Measurements from ENCODE around the gene BCL2L1. TPM values are rescaled to one million over a fixed set of nuclear protein-coding genes. Genes with fewer than 3 reads are reported as not detected.

The BCL2L1 gene
- total and polyA plus RNA-seq, 4 experiments from 2014 or later, result 20.3 to 26.1 (median 21.8) TPM

DNA sequence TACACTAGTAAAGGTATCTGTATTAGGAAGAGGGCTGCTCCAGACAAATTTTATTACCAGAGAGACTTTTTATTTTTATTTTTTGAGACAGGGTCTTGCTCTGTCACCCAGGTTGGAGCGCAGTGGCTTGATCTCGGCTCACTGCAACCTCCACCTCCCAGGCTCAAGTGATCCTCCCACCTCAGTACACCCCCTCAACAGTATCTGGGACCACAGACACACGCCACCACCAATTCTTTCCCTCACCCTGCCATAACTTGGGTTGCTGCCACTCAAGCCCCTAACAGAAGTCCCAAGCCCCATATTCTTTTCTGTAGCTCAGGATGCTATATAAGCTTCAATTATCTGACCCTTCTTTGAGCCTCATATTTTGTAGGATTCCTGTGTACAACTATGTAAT, 6.9 kb downstream of the BCL2L1 start:
- no peaks in the 10 kb centered on the region for H3K9me3 Mint-ChIP-seq
- ChIA-PET CTCF (ENCODE audit: partially characterized antibody) (interaction anchor here (1.3 to 13.8 kb wide), 2 partner anchors 9 to 55 kb away, joined by 3 to 581 read pairs; no protein-coding TSS in a partner anchor), POLR2A (ENCODE audit: partially characterized antibody) (interaction anchor here (1.4 to 3.0 kb wide), 3 partner anchors 28 to 51 kb away, joined by 7 to 9 read pairs (median 8); no protein-coding TSS in a partner anchor)
- no peak overlapping the region for H3K27ac ChIP-seq (ENCODE audit: low read depth, low read length)
- no peaks in the 10 kb centered on the region for H3K27me3 ChIP-seq (ENCODE audit: insufficient read depth, low read length)
- DNase-seq, result no peak
- no peak overlapping the region for H3K4me3 ChIP-seq (ENCODE audit: low read length in 2 of 2)
- peaks cover 97% of the 10 kb centered on the region for H3K4me1 ChIP-seq (ENCODE audit: insufficient read depth, low read length)
- H3K27ac Mint-ChIP-seq, result peak overlapping the region; percentile 74 to 92 (median 86)
- H3K4me3 Mint-ChIP-seq, result peak overlapping the region in 7 of 8 donors; percentile 14 to 93 (median 49)
- H3K27me3 Mint-ChIP-seq, result no peaks in the 10 kb centered on the region
- H3K9me3 ChIP-seq (ENCODE audit: control insufficient read depth in 1 of 2, low read length in 2 of 2), result no peaks in the 10 kb centered on the region
- H3K36me3 Mint-ChIP-seq, result peaks cover 47 to 60% of the 10 kb centered on the region in 2 donors
- intact Hi-C loops (cut with micrococcal nuclease), result no loop called here
- H3K4me1 Mint-ChIP-seq, result peaks cover 77 to 100% (median 90%) of the 10 kb centered on the region in 4 donors
- H3K36me3 ChIP-seq (ENCODE audit: insufficient read depth, low read length), result peaks cover 16% of the 10 kb centered on the region

DNA sequence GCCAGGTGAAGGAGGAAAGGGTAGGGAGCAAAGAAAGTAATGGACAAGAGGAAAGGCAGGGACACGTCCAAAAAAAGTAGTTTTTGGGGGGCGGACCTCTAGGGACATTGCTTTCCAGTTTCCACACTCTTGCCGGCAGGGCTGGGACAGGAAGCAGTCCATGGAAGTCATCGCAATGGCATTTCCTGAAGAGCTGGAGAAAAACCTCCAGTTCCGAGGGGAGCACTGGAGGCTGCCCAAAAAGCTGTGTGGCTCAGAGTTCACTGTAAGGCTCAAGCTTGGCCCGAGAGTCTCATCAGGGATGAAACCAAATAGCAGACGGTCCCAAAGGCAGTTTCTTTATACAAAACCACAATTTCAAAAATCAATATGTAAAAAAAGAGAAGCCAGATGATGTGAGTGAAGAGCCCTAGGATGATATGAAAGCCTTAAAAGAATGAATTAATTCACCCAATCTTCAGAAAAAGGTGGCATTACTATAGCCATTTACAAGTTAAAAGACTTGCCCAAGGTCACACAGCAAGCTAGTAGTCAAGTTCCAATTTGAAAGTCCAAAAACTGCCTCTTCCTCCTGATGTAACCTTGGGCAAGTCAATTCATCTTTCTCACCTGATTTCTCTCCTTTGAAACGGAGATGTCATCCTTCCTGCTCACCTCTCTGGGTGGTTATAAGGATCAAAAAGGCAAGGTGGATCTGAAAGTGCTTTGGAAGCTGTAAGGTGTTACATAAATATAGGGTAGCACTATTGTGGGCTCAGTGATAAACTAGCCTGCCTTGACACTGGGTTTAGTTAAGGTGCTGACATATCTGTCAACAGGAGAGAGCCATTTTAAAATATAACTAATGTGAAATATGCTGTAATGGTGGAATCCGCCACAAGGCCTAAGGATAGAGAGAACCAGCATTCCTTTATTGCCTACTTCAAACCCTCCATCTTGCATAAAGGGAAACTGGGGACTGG, 9.1 kb downstream of the BCL2L1 start:
- ChIA-PET POLR2A (ENCODE audit: partially characterized antibody) (interaction anchor here (0.5 to 1.7 kb wide), 3 partner anchors 10 to 62 kb away, joined by 3 to 6 read pairs (median 3); no protein-coding TSS in a partner anchor), CTCF (ENCODE audit: partially characterized antibody) (interaction anchor here (5.1 to 13.8 kb wide), 2 partner anchors 10 to 52 kb away, joined by 31 to 581 read pairs; partner anchors contain the start of gene BCL2L1)
- Histone ChIP-seq H3K4me1 (ENCODE audit: insufficient read depth, low read length) (peaks cover 93% of the 10 kb centered on the region), H3K36me3 (ENCODE audit: insufficient read depth, low read length) (peaks cover 27% of the 10 kb centered on the region), H3K27me3 (ENCODE audit: insufficient read depth, low read length) (no peaks in the 10 kb centered on the region), H3K27ac (ENCODE audit: low read depth, low read length) (no peak overlapping the region), H3K4me3 (ENCODE audit: low read length in 2 of 2) (no peak overlapping the region), H3K9me3 (ENCODE audit: control insufficient read depth in 1 of 2, low read length in 2 of 2) (no peaks in the 10 kb centered on the region)
- Mint-ChIP-seq H3K36me3 (peaks cover 55 to 68% of the 10 kb centered on the region in 2 donors), H3K4me1 (peaks cover 69 to 98% (median 86%) of the 10 kb centered on the region in 4 donors), H3K4me3 (peak overlapping the region in 4 of 8 donors; percentile 8 to 52 (median 49)), H3K27me3 (no peaks in the 10 kb centered on the region), H3K27ac (peak overlapping the region; percentile 63 to 91 (median 80)), H3K9me3 (no peaks in the 10 kb centered on the region)
- intact Hi-C loops (cut with micrococcal nuclease), result no loop called here
- DNase-seq, result no peak

GRCh38 chr20:31712564-31713311, 9.9 kb downstream of the BCL2L1 start:
- Mint-ChIP-seq H3K27ac (peak overlapping the region; percentile 63 to 91 (median 80)), H3K4me1 (peaks cover 70 to 98% (median 87%) of the 10 kb centered on the region in 4 donors), H3K27me3 (no peaks in the 10 kb centered on the region), H3K4me3 (peak overlapping the region in 4 of 8 donors; percentile 27 to 52 (median 49)), H3K9me3 (no peaks in the 10 kb centered on the region), H3K36me3 (peaks cover 56 to 69% of the 10 kb centered on the region in 2 donors)
- ChIA-PET CTCF (ENCODE audit: partially characterized antibody) (interaction anchor here (5.1 to 13.8 kb wide), 2 partner anchors 10 to 52 kb away, joined by 31 to 581 read pairs; partner anchors contain the start of gene BCL2L1), POLR2A (ENCODE audit: partially characterized antibody) (interaction anchor here (0.5 to 2.1 kb wide), 3 partner anchors 11 to 61 kb away, joined by 3 to 8 read pairs (median 6); no protein-coding TSS in a partner anchor)
- Histone ChIP-seq H3K27ac (ENCODE audit: low read depth, low read length) (no peak overlapping the region), H3K4me1 (ENCODE audit: insufficient read depth, low read length) (peaks cover 93% of the 10 kb centered on the region), H3K9me3 (ENCODE audit: control insufficient read depth in 1 of 2, low read length in 2 of 2) (no peaks in the 10 kb centered on the region), H3K4me3 (ENCODE audit: low read length in 2 of 2) (no peak overlapping the region), H3K36me3 (ENCODE audit: insufficient read depth, low read length) (peaks cover 31% of the 10 kb centered on the region), H3K27me3 (ENCODE audit: insufficient read depth, low read length) (no peaks in the 10 kb centered on the region)
- intact Hi-C loops (cut with micrococcal nuclease), result no loop called here
- DNase-seq, result no peak

DNA sequence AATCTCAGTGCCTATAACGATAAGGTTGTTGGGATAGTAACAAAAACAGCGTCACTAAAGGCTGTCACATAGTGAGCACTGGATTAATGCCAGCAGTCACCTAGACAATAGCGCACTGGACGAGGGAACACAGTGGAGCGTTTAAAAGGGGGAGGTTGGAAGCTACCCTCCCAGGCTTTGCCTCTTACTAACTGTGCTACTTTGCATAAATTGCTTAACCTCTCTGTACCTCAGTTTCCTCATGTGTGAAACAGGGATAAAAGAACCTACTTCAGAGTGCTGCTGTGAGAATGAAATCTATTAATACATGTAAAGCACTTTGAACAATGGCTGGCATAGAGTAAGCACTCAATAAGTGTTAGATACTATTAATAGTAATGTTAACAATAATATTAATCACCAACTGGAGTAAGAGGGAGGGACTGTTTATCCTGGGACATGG, 10.5 kb downstream of the BCL2L1 start:
- Histone ChIP-seq H3K4me1 (ENCODE audit: insufficient read depth, low read length) (peaks cover 89% of the 10 kb centered on the region), H3K9me3 (ENCODE audit: control insufficient read depth in 1 of 2, low read length in 2 of 2) (no peaks in the 10 kb centered on the region), H3K27me3 (ENCODE audit: insufficient read depth, low read length) (no peaks in the 10 kb centered on the region), H3K4me3 (ENCODE audit: low read length in 2 of 2) (no peak overlapping the region), H3K36me3 (ENCODE audit: insufficient read depth, low read length) (peaks cover 34% of the 10 kb centered on the region), H3K27ac (ENCODE audit: low read depth, low read length) (no peak overlapping the region)
- DNase-seq, result no peak
- Mint-ChIP-seq H3K27ac (peak overlapping the region in 6 of 7 donors; percentile 25 to 91 (median 66)), H3K9me3 (no peaks in the 10 kb centered on the region), H3K4me1 (peaks cover 64 to 95% (median 83%) of the 10 kb centered on the region in 4 donors), H3K36me3 (peaks cover 52 to 68% of the 10 kb centered on the region in 2 donors), H3K27me3 (no peaks in the 10 kb centered on the region), H3K4me3 (peak overlapping the region in 2 of 8 donors; percentile 29 to 40)
- ChIA-PET POLR2A (ENCODE audit: partially characterized antibody) (interaction anchor here (1.8 to 2.7 kb wide), 3 partner anchors 8 to 37 kb away, joined by 8 to 12 read pairs (median 11); partner anchors contain the start of gene BCL2L1), CTCF (ENCODE audit: partially characterized antibody) (interaction anchor here (5.1 to 13.8 kb wide), 3 partner anchors 11 to 51 kb away, joined by 31 to 581 read pairs (median 33); partner anchors contain the start of gene BCL2L1)
- intact Hi-C loops (cut with micrococcal nuclease), result no loop called here

GRCh38 chr20:31711179-31712111, 11.2 kb downstream of the BCL2L1 start:
- Histone ChIP-seq H3K9me3 (ENCODE audit: control insufficient read depth in 1 of 2, low read length in 2 of 2) (no peaks in the 10 kb centered on the region), H3K27me3 (ENCODE audit: insufficient read depth, low read length) (no peaks in the 10 kb centered on the region), H3K4me1 (ENCODE audit: insufficient read depth, low read length) (peaks cover 89% of the 10 kb centered on the region), H3K27ac (ENCODE audit: low read depth, low read length) (no peak overlapping the region), H3K36me3 (ENCODE audit: insufficient read depth, low read length) (peaks cover 37% of the 10 kb centered on the region), H3K4me3 (ENCODE audit: low read length in 2 of 2) (no peak overlapping the region)
- POLR2A ChIA-PET (ENCODE audit: partially characterized antibody), result interaction anchor here (1.1 to 2.7 kb wide), 4 partner anchors 9 to 36 kb away, joined by 6 to 12 read pairs (median 10); partner anchors contain the start of gene BCL2L1
- CTCF ChIA-PET (ENCODE audit: partially characterized antibody), result interaction anchor here (5.1 to 7.5 kb wide), 2 partner anchors 12 to 50 kb away, joined by 31 to 33 read pairs; partner anchors contain the start of gene BCL2L1
- no peaks in the 10 kb centered on the region for H3K27me3 Mint-ChIP-seq
- intact Hi-C loops (cut with micrococcal nuclease), result no loop called here
- peak overlapping the region in 3 of 8 donors; percentile 29 to 40 (median 35) for H3K4me3 Mint-ChIP-seq
- peaks cover 60 to 95% (median 81%) of the 10 kb centered on the region in 4 donors for H3K4me1 Mint-ChIP-seq
- peaks cover 56 to 69% of the 10 kb centered on the region in 2 donors for H3K36me3 Mint-ChIP-seq
- peak overlapping the region; percentile 54 to 91 (median 75) for H3K27ac Mint-ChIP-seq
- no peaks in the 10 kb centered on the region for H3K9me3 Mint-ChIP-seq
- no peak for DNase-seq

Measured in CD4-positive, alpha-beta memory T cell (primary cell).